GM13977 (cell line): ENCODE results near the gene CCT3.
A peak's percentile ranks its signal among the peaks of the same experiment; 100 is the strongest.
"Not testable (repeated sequence)": the region's sequence is repeated elsewhere in the genome, so short reads cannot be mapped to it uniquely, and the experiment has no call there.

Experiments used
- DNase-seq: peaks from one replicate; pipeline ENCODE4 v3.0.0; 2012; ENCODE audit warnings: low spot score
- CTCF ChIP-seq: IDR thresholded peaks from 2 replicates; pipeline ENCODE4 v1.5.1; 2012; ENCODE audit warnings: mild to moderate bottlenecking, control low read depth; ENCODE audit not compliant: insufficient read depth; ENCODE audit errors: extremely low read depth, missing control alignments
- in situ Hi-C: fragments of 300-500 bp; cut with MboI; formaldehyde crosslinking; loops from one replicate; pipeline ENCODE4 v1.12.0; 2022; ENCODE audit warnings: low sequenced_read_pairs, low pct_unique_long_range_greater_than_20kb, mixed read lengths, inconsistent platforms; ENCODE audit not compliant: unreplicated experiment

Gene CCT3

DNA sequence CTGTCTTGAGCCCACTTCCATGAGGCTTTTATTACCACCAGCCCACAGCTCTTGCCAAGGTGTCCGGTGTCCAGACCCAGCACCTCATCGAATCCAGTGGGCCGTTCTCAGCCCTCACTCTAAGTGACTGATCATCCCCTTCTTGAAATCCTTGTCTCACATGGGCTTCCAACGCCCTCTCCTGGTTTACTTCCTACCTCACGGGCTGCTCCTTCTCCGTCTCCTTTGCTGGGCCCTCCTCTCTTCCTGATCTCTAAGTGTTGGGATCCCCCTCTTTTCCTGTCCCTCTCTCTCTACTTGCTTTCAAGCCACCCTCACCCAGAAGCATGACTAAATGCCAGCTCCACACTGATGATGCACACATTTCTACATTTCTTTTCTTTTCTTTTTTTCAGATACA lies 21.9 kb upstream of the CCT3 start:
- in situ Hi-C loops = no loop called here
- DNase-seq = no peak
- TF ChIP-seq CTCF = no peak

DNA sequence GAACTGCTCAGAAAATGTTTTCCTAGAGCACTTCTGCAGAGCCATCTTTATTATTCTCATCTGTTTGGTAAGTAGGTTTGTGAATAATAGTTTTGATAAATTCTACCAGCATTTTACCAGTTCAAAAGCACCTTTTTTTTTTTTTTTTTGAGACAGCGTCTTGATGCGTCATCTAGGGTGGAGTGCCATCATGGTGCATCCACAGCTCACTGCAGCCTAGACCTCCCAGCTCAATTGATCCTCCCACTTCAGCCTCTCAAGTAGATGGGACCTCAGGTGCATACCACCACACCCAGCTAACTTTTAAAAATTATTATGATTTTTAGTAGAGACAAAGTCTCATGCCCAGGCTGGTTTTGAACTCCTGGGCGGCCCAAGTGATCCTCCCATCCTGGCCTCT lies 21.2 kb upstream of the CCT3 start:
- no peak for TF ChIP-seq CTCF
- no peak for DNase-seq
- in situ Hi-C loops = no loop called here

DNA sequence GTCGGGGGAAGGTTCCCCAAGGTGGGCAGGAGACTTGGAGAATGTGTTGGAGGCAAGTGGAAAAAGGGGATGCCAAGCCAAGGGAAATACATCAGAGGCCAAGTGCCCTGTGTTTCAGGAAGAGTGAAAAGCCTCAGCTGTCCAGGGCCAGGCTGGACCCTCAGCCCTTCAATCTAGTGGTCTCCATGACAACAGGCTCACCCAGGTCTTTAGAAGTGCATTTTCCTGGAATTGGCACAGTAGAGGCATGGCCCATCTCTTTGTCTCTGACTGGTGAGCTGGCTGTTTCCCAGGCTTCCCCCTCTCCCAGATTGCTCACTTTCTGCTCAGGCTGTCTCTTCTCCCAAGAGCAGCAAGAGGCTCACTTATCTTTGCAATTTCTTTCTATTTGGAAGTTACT lies 20.5 kb upstream of the CCT3 start:
- in situ Hi-C loops = no loop called here
- no peak for DNase-seq
- TF ChIP-seq CTCF = no peak

DNA sequence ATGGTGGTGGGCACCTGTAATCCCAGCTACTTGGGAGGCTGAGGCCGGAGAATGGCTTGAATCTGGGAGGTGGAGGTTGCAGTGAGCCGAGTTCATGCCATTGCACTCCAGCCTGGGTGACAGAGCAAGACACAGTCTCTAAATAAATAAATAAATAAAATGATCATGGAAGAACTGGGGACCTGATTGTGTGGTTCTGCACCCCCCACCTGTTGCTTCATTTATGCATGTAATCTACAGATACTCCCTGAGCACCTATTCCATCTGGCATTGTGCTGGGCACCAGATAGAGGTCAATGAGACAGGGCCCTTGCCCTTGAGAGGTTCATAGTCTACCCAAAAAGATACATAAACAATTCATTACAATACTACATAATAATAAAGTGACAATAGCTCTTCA lies 19.9 kb upstream of the CCT3 start:
- no peak for TF ChIP-seq CTCF
- in situ Hi-C loops = no loop called here

DNA sequence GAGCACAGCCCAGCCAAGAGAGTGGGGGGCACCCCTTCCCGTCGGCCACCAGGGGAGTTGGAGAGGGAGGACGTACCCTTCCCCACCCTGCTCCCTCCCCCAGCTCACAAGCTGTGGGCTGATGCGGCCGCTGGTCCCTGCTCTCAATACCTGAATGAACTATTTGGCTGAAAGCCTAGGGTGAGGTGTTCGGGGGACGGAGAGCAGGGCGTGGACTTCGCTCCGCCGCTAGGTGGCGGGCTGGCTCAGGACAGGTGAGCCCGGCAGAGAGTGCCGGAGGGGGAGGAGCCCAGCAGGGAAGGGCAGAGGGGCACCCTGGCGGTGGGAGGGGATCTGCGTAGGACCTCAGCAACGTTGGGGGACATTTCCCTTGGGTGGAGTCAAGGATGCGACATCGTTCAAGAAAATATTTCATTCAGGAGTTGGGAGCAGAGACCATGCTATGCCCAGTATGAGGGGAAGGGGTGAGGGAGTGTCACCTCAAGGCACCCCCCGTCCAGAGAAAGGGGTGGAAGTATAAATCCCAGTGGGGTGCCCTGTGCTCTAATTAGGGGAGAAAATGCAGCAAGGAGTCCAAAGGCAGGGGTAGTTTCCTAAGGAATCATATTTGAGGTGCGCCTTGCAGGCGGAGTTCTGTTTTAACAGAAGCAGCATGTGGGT lies 18.9 kb upstream of the CCT3 start:
- peak; percentile 98 for TF ChIP-seq CTCF
- peak; percentile 88 for DNase-seq
- in situ Hi-C loops = no loop called here

More for the DNA sequence above, 19.9 kb upstream of the CCT3 start:
- no peak for DNase-seq

- TF ChIP-seq CTCF = no peak
- DNase-seq = no peak
- in situ Hi-C loops = no loop called here
These were observed 18.3 kb upstream of the CCT3 start for GRCh38 chr1:156356262-156356874.

DNA sequence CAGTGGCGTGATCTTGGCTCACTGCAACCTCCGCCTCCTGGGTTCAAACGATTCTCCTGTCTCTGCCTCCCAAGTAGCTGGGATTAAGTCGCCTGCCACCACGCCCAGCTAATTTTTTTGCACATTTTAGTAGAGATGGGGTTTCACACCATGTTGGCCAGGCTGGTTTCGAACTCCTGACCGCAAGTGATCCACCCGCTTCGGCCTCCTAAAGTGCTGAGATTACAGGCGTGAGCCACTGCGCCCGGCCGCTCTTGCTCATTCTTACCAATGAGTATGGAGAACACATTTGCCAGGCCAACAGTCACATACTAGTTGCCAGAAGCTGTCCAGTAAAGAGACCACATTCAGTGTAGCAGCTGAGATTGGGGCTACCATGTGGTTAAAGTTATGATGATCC lies 14.4 kb upstream of the CCT3 start:
- DNase-seq, in situ Hi-C loops: not testable (repeated sequence)
